CD4-positive, CD25-positive, alpha-beta regulatory T cell (primary cell): ENCODE results near the gene DOCK11. TPM values are rescaled to one million over a fixed set of nuclear protein-coding genes. Genes with fewer than 3 reads are reported as not detected.

Experiments
- ATAC-seq, 2 donors: fragments of 150-1000 bp; cut with Tn5 transposase; one replicate each; pipeline ENCODE4 v1.10.0; 2021; ENCODE audit warnings: low read depth in 2 of 2, moderate number of reproducible peaks in 2 of 2, moderate library complexity in 1 of 2
- DNase-seq, 3 donors: peaks; one replicate each; pipeline versions ENCODE4 v3.0.0 to v3.0.0-alpha.2; 2012 to 2022; ENCODE audit warnings: mixed read lengths in 1 of 3
- H3K27ac ChIP-seq: one replicate; pipeline ENCODE4 v1.7.0; 2013; ENCODE audit warnings: mild to moderate bottlenecking, low read length; ENCODE audit not compliant: insufficient read depth, poor library complexity, severe bottlenecking
- H3K27me3 ChIP-seq: one replicate; pipeline ENCODE4 v1.7.0; 2013; ENCODE audit warnings: low read length; ENCODE audit not compliant: control insufficient read depth, insufficient read depth
- H3K36me3 ChIP-seq: one replicate; pipeline ENCODE4 v1.7.0; 2013; ENCODE audit warnings: mild to moderate bottlenecking, low read length, moderate library complexity; ENCODE audit not compliant: control insufficient read depth, insufficient read depth
- H3K4me1 ChIP-seq: 2 replicates; pipeline ENCODE4 v1.7.0; 2013; ENCODE audit warnings: mild to moderate bottlenecking, low read length; ENCODE audit not compliant: insufficient read depth, control insufficient read depth, poor library complexity, severe bottlenecking
- H3K4me3 ChIP-seq: one replicate; pipeline ENCODE4 v1.7.0; 2013; ENCODE audit warnings: low read depth, mild to moderate bottlenecking, low read length, moderate library complexity
- H3K9me3 ChIP-seq, 2 experiments: 1 replicate in 1 of 2; 2 replicates in 1 of 2; pipeline ENCODE4 v1.7.0; 2013; ENCODE audit warnings: low read length in 2 of 2, mild to moderate bottlenecking in 1 of 2, moderate library complexity in 1 of 2; ENCODE audit not compliant: control insufficient read depth in 2 of 2
- H3K27ac Mint-ChIP-seq, 3 donors: one replicate each; pipeline ENCODE4 v1.8.0; 2020 to 2022; ENCODE audit warnings: mild to moderate bottlenecking in 3 of 3, mixed read lengths in 3 of 3, moderate library complexity in 2 of 3
- H3K27me3 Mint-ChIP-seq: one replicate; pipeline ENCODE4 v1.8.0; 2022; ENCODE audit warnings: mild to moderate bottlenecking, mixed read lengths
- H3K36me3 Mint-ChIP-seq: one replicate; pipeline ENCODE4 v1.8.0; 2020; ENCODE audit warnings: mixed read lengths
- H3K4me1 Mint-ChIP-seq, 4 donors: one replicate each; pipeline ENCODE4 v1.8.0; 2020 to 2022; ENCODE audit warnings: mixed read lengths in 4 of 4, mild to moderate bottlenecking in 1 of 4
- H3K4me3 Mint-ChIP-seq, 4 donors: one replicate each; pipeline ENCODE4 v1.8.0; 2020 to 2022; ENCODE audit warnings: mild to moderate bottlenecking in 4 of 4, mixed read lengths in 4 of 4, moderate library complexity in 3 of 4
- H3K9me3 Mint-ChIP-seq, 7 donors: one replicate each; pipeline ENCODE4 v1.8.0; 2020 to 2022; ENCODE audit warnings: mixed read lengths in 7 of 7, mild to moderate bottlenecking in 3 of 7, moderate library complexity in 2 of 7
- polyA plus RNA-seq, 4 donors: library from polyadenylated mRNA; unstranded; fragments of 300-500 nt; fragmentation: Illumina TruSeq; gene quantifications; one replicate each; pipeline ENCODE4 v1.2.3, GENCODE V29; 2021
- total RNA-seq: library from RNA; stranded (reverse); gene quantifications from one replicate; pipeline ENCODE4 v1.2.3, GENCODE V29; 2022

Gene DOCK11
- total and polyA plus RNA-seq, 5 donors from 2014 or later: 26.5 to 126 (median 35.2) TPM

GRCh38 chrX:118564498-118564897 lies 68.9 kb downstream of the DOCK11 start:
- Histone ChIP-seq H3K4me3 (no peak overlapping the region), H3K27ac (no peak overlapping the region), H3K9me3 (no peaks in the 10 kb centered on the region), H3K36me3 (peaks cover 43% of the 10 kb centered on the region), H3K4me1 (peaks cover 2% of the 10 kb centered on the region), H3K27me3 (no peaks in the 10 kb centered on the region)
- Mint-ChIP-seq H3K4me3 (no peak overlapping the region), H3K27ac (peak overlapping the region in 2 of 3 donors; percentile 21 to 78), H3K27me3 (no peaks in the 10 kb centered on the region), H3K4me1 (peaks cover 0 to 16% (median 9%) of the 10 kb centered on the region in 4 donors), H3K36me3 (peaks cover 8% of the 10 kb centered on the region), H3K9me3 (no peaks in the 10 kb centered on the region)
- DNase-seq (no peak), ATAC-seq (no peak)

- no peaks in the 10 kb centered on the region for H3K9me3 ChIP-seq
- H3K4me3 Mint-ChIP-seq: no peak overlapping the region
- H3K36me3 ChIP-seq: peaks cover 50% of the 10 kb centered on the region
- H3K9me3 Mint-ChIP-seq: no peaks in the 10 kb centered on the region
- peaks cover under 1 to 14% (median 10%) of the 10 kb centered on the region in 4 donors for H3K4me1 Mint-ChIP-seq
- no peak for DNase-seq
- ATAC-seq: no peak
- H3K27ac ChIP-seq: no peak overlapping the region
- no peak overlapping the region for H3K4me3 ChIP-seq
- H3K4me1 ChIP-seq: peaks cover 2% of the 10 kb centered on the region
- no peaks in the 10 kb centered on the region for H3K27me3 ChIP-seq
- no peaks in the 10 kb centered on the region for H3K27me3 Mint-ChIP-seq
- no peak overlapping the region for H3K27ac Mint-ChIP-seq
- H3K36me3 Mint-ChIP-seq: peaks cover 14% of the 10 kb centered on the region
Observed at GRCh38 chrX:118565853-118566252, 70.2 kb downstream of the DOCK11 start.

- no peak for ATAC-seq
- Mint-ChIP-seq H3K27me3 (no peaks in the 10 kb centered on the region), H3K4me3 (no peak overlapping the region), H3K27ac (no peak overlapping the region), H3K9me3 (no peaks in the 10 kb centered on the region), H3K36me3 (peaks cover 14% of the 10 kb centered on the region), H3K4me1 (peaks cover 6 to 14% (median 11%) of the 10 kb centered on the region in 4 donors)
- H3K27me3 ChIP-seq: no peaks in the 10 kb centered on the region
- no peak overlapping the region for H3K4me3 ChIP-seq
- peaks cover 2% of the 10 kb centered on the region for H3K4me1 ChIP-seq
- H3K9me3 ChIP-seq: no peaks in the 10 kb centered on the region
- DNase-seq: no peak
- no peak overlapping the region for H3K27ac ChIP-seq
- H3K36me3 ChIP-seq: peaks cover 50% of the 10 kb centered on the region
Observed at GRCh38 chrX:118566359-118566758, 70.7 kb downstream of the DOCK11 start.

- peaks cover 14% of the 10 kb centered on the region for H3K36me3 Mint-ChIP-seq
- H3K27ac ChIP-seq: no peak overlapping the region
Observed at GRCh38 chrX:118569676-118570075, 74.1 kb downstream of the DOCK11 start.

GRCh38 chrX:118570209-118570608 lies 74.6 kb downstream of the DOCK11 start:
- no peak overlapping the region for H3K4me3 Mint-ChIP-seq
- Histone ChIP-seq H3K4me1 (no peaks in the 10 kb centered on the region), H3K36me3 (peaks cover 61% of the 10 kb centered on the region), H3K9me3 (no peaks in the 10 kb centered on the region), H3K27me3 (no peaks in the 10 kb centered on the region), H3K27ac (no peak overlapping the region), H3K4me3 (no peak overlapping the region)
- peaks cover 14% of the 10 kb centered on the region for H3K36me3 Mint-ChIP-seq
- H3K4me1 Mint-ChIP-seq: peaks cover 0 to 9% (median 5%) of the 10 kb centered on the region in 4 donors
- no peak overlapping the region for H3K27ac Mint-ChIP-seq
- no peak for ATAC-seq
- no peak for DNase-seq
- no peaks in the 10 kb centered on the region for H3K27me3 Mint-ChIP-seq
- no peaks in the 10 kb centered on the region for H3K9me3 Mint-ChIP-seq

More at GRCh38 chrX:118569676-118570075, 74.1 kb downstream of the DOCK11 start:
- Mint-ChIP-seq H3K4me1 (peaks cover 0 to 9% (median 5%) of the 10 kb centered on the region in 4 donors), H3K27me3 (no peaks in the 10 kb centered on the region), H3K27ac (no peak overlapping the region), H3K4me3 (no peak overlapping the region), H3K9me3 (no peaks in the 10 kb centered on the region)
- ATAC-seq: no peak
- Histone ChIP-seq H3K9me3 (no peaks in the 10 kb centered on the region), H3K36me3 (peaks cover 63% of the 10 kb centered on the region), H3K4me3 (no peak overlapping the region), H3K27me3 (no peaks in the 10 kb centered on the region), H3K4me1 (no peaks in the 10 kb centered on the region)
- no peak for DNase-seq

GRCh38 chrX:118571836-118572235 lies 76.2 kb downstream of the DOCK11 start:
- H3K4me1 ChIP-seq: no peaks in the 10 kb centered on the region
- no peaks in the 10 kb centered on the region for H3K27me3 ChIP-seq
- DNase-seq (no peak), ATAC-seq (no peak)
- no peaks in the 10 kb centered on the region for H3K27me3 Mint-ChIP-seq
- no peak overlapping the region for H3K4me3 ChIP-seq
- H3K4me3 Mint-ChIP-seq: no peak overlapping the region
- peaks cover 69% of the 10 kb centered on the region for H3K36me3 ChIP-seq
- H3K9me3 Mint-ChIP-seq: no peaks in the 10 kb centered on the region
- no peak overlapping the region for H3K27ac Mint-ChIP-seq
- peaks cover 0 to 9% (median 4%) of the 10 kb centered on the region in 4 donors for H3K4me1 Mint-ChIP-seq
- peaks cover 14% of the 10 kb centered on the region for H3K36me3 Mint-ChIP-seq
- no peaks in the 10 kb centered on the region for H3K9me3 ChIP-seq
- H3K27ac ChIP-seq: no peak overlapping the region

- H3K27me3 Mint-ChIP-seq: no peaks in the 10 kb centered on the region
- H3K4me3 Mint-ChIP-seq: no peak overlapping the region
- no peaks in the 10 kb centered on the region for H3K9me3 Mint-ChIP-seq
- H3K9me3 ChIP-seq: no peaks in the 10 kb centered on the region
- H3K4me3 ChIP-seq: no peak overlapping the region
- H3K27ac Mint-ChIP-seq: no peak overlapping the region
- H3K36me3 ChIP-seq: peaks cover 87% of the 10 kb centered on the region
- no peak overlapping the region for H3K27ac ChIP-seq
- H3K4me1 Mint-ChIP-seq: peaks cover 0 to 9% (median 2%) of the 10 kb centered on the region in 4 donors
- H3K27me3 ChIP-seq: no peaks in the 10 kb centered on the region
- no peaks in the 10 kb centered on the region for H3K4me1 ChIP-seq
- ATAC-seq (no peak), DNase-seq (no peak)
- peaks cover 17% of the 10 kb centered on the region for H3K36me3 Mint-ChIP-seq
Observed at GRCh38 chrX:118574666-118575065, 79.1 kb downstream of the DOCK11 start.

- peaks cover 11% of the 10 kb centered on the region for H3K36me3 Mint-ChIP-seq
- no peaks in the 10 kb centered on the region for H3K27me3 Mint-ChIP-seq
Observed at GRCh38 chrX:118577041-118577440, 81.4 kb downstream of the DOCK11 start.

More at GRCh38 chrX:118577041-118577440, 81.4 kb downstream of the DOCK11 start:
- Mint-ChIP-seq H3K27ac (no peak overlapping the region), H3K4me3 (no peak overlapping the region), H3K9me3 (no peaks in the 10 kb centered on the region), H3K4me1 (no peaks in the 10 kb centered on the region)
- H3K9me3 ChIP-seq: no peaks in the 10 kb centered on the region
- no peak overlapping the region for H3K27ac ChIP-seq
- DNase-seq (no peak), ATAC-seq (no peak)
- H3K4me1 ChIP-seq: no peaks in the 10 kb centered on the region
- H3K27me3 ChIP-seq: no peaks in the 10 kb centered on the region
- H3K4me3 ChIP-seq: no peak overlapping the region
- H3K36me3 ChIP-seq: peaks cover 77% of the 10 kb centered on the region
